ENCODE measurements around the gene BEND3.

DNA sequence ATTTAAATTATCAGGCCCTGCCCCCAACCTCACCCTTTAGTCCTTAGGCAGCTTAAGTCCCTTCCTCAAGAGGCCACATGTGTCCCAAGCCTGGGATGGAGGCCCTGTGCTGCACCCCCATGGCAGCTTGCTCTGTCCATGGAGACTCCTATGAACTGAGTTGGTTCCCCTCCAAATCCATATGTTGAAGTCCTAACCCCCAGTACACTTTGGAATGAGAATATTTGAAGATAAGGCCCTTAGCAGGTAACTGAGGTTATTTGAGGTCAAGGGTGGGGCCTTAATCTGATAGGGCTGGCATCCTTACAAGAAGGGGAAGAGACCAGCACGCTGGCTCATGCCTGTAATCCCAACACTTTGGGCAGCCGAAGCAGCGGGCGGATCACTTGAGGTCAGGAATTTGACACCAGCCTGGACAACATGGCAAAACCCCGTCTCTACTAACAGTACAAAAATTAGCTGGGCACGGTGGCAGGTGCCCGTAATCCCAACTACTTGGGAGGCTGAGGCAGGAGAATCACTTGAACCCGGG is 6.7 kb upstream of the BEND3 start:
- no peak for TF ChIP-seq POLR2A (IDR thresholded peaks at IDR 0.05)
- TF ChIP-seq, protein P1, sequence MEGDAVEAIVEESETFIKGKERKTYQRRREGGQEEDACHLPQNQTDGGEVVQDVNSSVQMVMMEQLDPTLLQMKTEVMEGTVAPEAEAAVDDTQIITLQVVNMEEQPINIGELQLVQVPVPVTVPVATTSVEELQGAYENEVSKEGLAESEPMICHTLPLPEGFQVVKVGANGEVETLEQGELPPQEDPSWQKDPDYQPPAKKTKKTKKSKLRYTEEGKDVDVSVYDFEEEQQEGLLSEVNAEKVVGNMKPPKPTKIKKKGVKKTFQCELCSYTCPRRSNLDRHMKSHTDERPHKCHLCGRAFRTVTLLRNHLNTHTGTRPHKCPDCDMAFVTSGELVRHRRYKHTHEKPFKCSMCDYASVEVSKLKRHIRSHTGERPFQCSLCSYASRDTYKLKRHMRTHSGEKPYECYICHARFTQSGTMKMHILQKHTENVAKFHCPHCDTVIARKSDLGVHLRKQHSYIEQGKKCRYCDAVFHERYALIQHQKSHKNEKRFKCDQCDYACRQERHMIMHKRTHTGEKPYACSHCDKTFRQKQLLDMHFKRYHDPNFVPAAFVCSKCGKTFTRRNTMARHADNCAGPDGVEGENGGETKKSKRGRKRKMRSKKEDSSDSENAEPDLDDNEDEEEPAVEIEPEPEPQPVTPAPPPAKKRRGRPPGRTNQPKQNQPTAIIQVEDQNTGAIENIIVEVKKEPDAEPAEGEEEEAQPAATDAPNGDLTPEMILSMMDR (IDR thresholded peaks at IDR 0.05) = no peak

All from lower leg skin (tissue), 3 donors.